Stimulated activated effector memory CD8-positive, alpha-beta T cell treated with anti-CD3 and anti-CD28 coated beads, Interleukin-12 subunit alpha, Interleukin-12 subunit beta, amount 100 ng/mL, for 72 hours (primary cell): Measurements from ENCODE around the gene EPHB1.

Experiments used
- ATAC-seq: fragments of 150-1000 bp; cut with Tn5 transposase; 2 replicates; pipeline ENCODE4 v1.10.0; 2021
- DNase-seq, 2 donors: peaks; one replicate each; pipeline ENCODE4 v3.0.0; 2021 to 2022; ENCODE audit warnings: low spot score in 2 of 2
- H3K27ac Mint-ChIP-seq: one replicate; pipeline ENCODE4 v1.8.0; 2022; ENCODE audit warnings: mild to moderate bottlenecking, mixed read lengths
- H3K36me3 Mint-ChIP-seq: one replicate; pipeline ENCODE4 v1.8.0; 2022; ENCODE audit warnings: mild to moderate bottlenecking, mixed read lengths
- H3K4me1 Mint-ChIP-seq: one replicate; pipeline ENCODE4 v1.8.0; 2022; ENCODE audit warnings: mixed read lengths
- H3K4me3 Mint-ChIP-seq: one replicate; pipeline ENCODE4 v1.8.0; 2022; ENCODE audit warnings: mild to moderate bottlenecking, mixed read lengths
- H3K9me3 Mint-ChIP-seq: one replicate; pipeline ENCODE4 v1.8.0; 2022; ENCODE audit warnings: mixed read lengths

The EPHB1 gene

DNA sequence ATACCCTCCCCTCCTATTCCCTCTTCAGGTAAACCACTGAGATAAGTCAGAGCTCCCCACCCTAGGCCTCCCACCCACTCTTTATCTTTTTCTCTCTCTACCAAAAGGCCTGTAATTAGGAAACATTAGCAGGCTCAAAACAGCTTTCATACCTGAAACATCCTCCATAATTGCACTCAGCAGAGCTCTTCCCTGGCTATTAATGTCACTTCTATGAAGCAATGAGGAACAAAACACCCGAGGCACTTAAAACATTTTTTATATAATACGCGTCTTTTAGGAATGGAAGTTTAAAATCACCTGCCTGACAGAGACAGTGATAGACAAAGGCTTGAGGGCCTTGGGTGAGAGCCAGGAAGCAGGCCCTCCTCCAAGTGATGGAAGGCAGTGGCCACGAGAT lies 138.9 kb downstream of the EPHB1 start:
- no peak overlapping the region for H3K4me3 Mint-ChIP-seq
- H3K9me3 Mint-ChIP-seq, result no peaks in the 10 kb centered on the region
- ATAC-seq, result no peak
- no peak overlapping the region for H3K27ac Mint-ChIP-seq
- no peak for DNase-seq
- no peaks in the 10 kb centered on the region for H3K4me1 Mint-ChIP-seq
- no peaks in the 10 kb centered on the region for H3K36me3 Mint-ChIP-seq

DNA sequence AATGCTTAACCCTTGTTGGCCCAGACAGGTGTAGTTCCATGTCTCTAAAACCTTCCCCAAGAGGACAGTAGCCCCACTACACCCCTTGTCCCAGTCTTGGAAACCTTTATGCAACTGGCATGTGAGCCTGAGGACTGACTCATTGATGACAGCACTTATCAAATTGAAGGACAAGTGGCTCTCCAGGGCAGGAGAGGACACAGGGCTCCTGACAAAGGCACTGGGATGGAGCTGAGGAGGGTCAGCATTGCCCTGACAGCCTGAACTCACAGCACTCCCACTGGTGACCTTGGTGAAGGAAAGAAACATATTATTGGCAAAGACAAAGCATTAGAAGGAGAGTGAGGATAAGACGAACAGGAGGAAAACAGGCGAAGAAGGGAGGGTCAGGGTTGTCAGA lies 139.9 kb downstream of the EPHB1 start:
- H3K4me1 Mint-ChIP-seq, result no peaks in the 10 kb centered on the region
- no peak overlapping the region for H3K4me3 Mint-ChIP-seq
- H3K9me3 Mint-ChIP-seq, result no peaks in the 10 kb centered on the region

DNA sequence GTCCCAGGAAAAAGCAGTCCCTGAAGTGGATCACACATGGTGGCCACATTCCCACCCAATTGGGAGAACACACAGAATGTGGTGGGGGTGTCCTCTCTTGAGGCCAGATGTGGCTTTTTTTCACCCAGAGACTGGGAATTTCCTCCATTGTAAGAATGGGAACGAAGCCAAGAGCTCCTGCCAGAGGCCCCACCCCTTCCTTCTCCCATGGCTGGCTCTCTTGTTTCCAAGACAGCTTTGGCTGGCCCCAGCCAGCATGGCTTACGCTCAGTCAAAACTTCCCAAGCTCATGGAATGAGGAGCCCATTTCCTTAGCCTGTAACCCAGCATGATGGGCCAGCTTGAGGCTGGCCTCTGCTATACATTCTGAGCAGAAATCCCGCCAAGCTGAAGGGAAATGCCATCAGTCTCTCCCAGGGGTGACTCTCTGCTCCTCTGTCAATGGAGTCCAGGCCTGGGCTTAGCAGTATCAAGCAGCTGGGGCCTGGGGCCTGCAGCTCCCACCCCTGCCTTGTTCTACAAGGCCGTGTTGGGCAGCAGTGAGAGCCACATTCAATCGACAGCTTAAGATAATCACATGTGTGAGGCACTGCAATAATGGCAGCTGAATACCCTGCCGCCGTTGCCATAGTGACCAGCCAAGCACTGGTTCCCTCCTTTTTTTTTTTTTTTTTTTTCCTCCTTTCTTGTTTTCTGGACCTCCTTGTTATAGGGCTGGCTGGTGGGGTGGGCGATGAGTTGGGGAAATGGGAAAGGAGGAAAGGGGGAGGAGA lies 142.4 kb downstream of the EPHB1 start:
- no peak overlapping the region for H3K27ac Mint-ChIP-seq

More for the DNA sequence above, 139.9 kb downstream of the EPHB1 start:
- Mint-ChIP-seq H3K27ac (no peak overlapping the region), H3K36me3 (no peaks in the 10 kb centered on the region)
- no peak for ATAC-seq
- no peak for DNase-seq

DNA sequence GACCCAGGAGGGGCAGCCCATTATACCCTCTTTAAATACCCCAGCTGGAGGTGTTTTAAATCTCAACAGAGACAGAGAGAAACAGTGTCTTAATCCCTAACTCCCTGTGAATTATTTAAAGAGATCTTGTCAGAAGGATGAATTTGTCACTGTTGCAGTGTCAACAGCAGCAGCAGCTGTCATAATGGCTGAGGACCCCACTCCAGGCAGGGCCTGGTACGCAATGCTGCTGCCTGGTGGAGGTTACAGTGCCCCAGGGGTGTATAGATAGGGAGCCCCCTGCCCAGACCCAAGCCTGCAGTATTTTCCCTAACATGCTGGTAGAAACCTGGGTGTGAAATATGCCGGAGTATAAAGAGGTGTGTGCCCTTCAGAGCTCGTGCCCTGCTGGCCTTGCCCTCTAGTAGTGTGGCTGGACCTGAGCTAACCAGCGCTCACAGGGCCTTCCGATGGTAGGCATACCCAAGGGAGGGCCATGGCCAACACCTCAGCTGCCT lies 143.0 kb downstream of the EPHB1 start:
- ATAC-seq (no peak), DNase-seq (no peak)
- H3K4me3 Mint-ChIP-seq, result no peak overlapping the region
- no peaks in the 10 kb centered on the region for H3K36me3 Mint-ChIP-seq
- H3K9me3 Mint-ChIP-seq, result peaks cover 7% of the 10 kb centered on the region
- no peak overlapping the region for H3K27ac Mint-ChIP-seq
- H3K4me1 Mint-ChIP-seq, result no peaks in the 10 kb centered on the region

More for the DNA sequence above, 142.4 kb downstream of the EPHB1 start:
- Mint-ChIP-seq H3K9me3 (peaks cover 7% of the 10 kb centered on the region), H3K4me3 (no peak overlapping the region), H3K4me1 (no peaks in the 10 kb centered on the region), H3K36me3 (no peaks in the 10 kb centered on the region)
- ATAC-seq, result no peak
- no peak for DNase-seq

DNA sequence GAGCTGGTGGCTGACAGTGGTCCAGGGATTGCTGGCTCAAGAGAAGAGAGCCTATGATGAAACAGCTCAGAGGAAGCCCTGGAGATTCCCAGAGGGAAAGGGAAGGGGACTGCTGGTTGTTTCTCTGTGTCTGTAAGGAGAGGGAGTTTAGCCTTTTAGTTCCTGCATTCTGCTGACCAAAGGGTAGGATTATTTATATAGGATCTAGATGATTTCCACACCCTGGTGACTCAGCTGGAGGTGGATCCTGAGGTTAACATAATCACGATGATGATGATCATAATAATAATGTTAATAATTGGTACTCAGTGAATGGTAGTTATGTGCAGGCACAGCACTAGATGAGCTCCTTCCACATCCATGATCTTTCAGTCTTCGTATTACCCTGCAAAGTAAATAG lies 144.9 kb downstream of the EPHB1 start:
- Mint-ChIP-seq H3K4me1 (no peaks in the 10 kb centered on the region), H3K27ac (no peak overlapping the region), H3K9me3 (peaks cover 7% of the 10 kb centered on the region), H3K4me3 (no peak overlapping the region), H3K36me3 (no peaks in the 10 kb centered on the region)
- DNase-seq (no peak), ATAC-seq (no peak)

DNA sequence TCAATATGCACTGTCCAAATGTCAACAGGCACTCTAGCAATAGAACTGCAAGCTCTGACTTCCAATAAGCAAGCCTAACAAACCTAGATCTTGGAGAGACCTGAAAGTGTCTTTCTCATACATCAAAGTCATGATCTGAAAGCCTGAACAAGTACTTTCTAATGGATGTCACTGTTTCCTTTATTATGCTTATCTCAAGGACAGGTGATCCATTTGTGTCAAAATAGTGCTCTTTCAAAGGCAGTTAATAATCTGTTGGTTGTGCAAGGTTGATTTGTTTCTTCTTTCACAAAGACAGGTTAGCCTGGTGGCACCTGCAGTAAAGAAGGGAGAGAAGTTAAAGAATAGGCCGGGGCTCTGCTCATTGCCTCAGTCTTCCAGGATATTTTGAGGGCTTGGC lies 146.8 kb downstream of the EPHB1 start:
- Mint-ChIP-seq H3K9me3 (peaks cover 13% of the 10 kb centered on the region), H3K27ac (no peak overlapping the region), H3K4me1 (no peaks in the 10 kb centered on the region), H3K36me3 (no peaks in the 10 kb centered on the region), H3K4me3 (no peak overlapping the region)
- ATAC-seq (no peak), DNase-seq (no peak)

DNA sequence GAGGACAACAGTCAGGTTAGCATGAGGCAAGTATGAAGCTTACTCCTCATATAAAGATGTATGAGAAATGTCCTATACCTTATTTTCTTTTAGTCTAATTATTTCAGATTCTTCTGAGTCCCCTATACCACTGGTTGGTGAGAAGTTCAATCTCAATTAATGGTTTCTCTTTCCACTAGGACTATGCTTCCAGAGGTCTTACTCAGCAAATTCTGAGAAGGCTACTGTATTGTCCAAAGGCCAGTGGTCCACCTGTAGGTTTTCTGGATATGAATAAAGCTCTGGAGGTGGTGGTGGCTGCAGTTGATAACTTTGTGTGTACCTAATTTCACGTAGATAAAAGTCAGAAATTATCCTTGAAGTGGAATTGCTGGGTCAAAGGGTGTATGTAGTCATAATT lies 149.4 kb downstream of the EPHB1 start:
- H3K36me3 Mint-ChIP-seq, result no peaks in the 10 kb centered on the region
- no peak overlapping the region for H3K4me3 Mint-ChIP-seq
- H3K4me1 Mint-ChIP-seq, result no peaks in the 10 kb centered on the region
- peaks cover 13% of the 10 kb centered on the region for H3K9me3 Mint-ChIP-seq
- ATAC-seq (no peak), DNase-seq (no peak)
- no peak overlapping the region for H3K27ac Mint-ChIP-seq

DNA sequence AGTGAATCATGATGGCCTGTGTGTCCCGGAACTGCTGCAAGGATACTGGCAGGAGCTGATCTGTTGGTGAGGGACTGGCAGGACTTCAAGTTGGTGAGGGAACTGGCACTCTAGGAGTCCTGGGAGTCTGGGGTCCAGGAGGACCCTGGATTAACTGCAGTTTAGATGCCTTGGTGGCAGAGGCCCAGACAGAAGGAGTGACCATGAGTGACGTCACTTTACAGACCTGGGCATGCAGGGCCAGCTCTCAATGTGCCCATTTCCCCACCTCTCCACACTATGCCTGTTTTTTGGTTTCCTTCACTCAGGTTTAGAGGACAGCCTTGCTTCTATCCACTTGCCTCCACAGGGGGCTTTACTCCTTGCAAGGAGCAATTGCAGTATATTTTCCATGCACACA lies 154.1 kb downstream of the EPHB1 start:
- no peak overlapping the region for H3K27ac Mint-ChIP-seq
- no peak for DNase-seq

DNA sequence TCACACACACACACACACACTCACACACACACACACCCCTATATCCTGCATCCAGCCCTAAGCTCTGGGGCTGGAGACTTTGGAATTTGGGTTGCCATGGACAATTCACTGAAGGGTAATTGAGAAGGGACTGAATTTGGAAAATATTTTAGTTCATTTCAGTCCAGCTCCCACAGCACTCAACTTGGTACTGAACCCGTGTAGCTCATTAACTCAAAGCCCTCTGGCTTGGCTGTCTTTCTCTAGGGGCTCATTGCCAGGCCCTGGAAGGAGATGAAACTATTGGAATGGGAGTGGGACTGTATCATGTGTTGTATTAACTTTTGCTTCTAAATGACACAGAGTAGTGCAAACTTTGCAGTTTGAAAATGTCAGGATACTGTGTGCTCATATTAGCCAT lies 157.3 kb downstream of the EPHB1 start:
- Mint-ChIP-seq H3K9me3 (no peaks in the 10 kb centered on the region), H3K4me1 (no peaks in the 10 kb centered on the region), H3K4me3 (no peak overlapping the region), H3K36me3 (no peaks in the 10 kb centered on the region), H3K27ac (no peak overlapping the region)
- DNase-seq (no peak), ATAC-seq (no peak)

More for the DNA sequence above, 154.1 kb downstream of the EPHB1 start:
- H3K36me3 Mint-ChIP-seq, result no peaks in the 10 kb centered on the region
- H3K9me3 Mint-ChIP-seq, result peaks cover 7% of the 10 kb centered on the region
- H3K4me3 Mint-ChIP-seq, result no peak overlapping the region
- no peak for ATAC-seq
- no peaks in the 10 kb centered on the region for H3K4me1 Mint-ChIP-seq

DNA sequence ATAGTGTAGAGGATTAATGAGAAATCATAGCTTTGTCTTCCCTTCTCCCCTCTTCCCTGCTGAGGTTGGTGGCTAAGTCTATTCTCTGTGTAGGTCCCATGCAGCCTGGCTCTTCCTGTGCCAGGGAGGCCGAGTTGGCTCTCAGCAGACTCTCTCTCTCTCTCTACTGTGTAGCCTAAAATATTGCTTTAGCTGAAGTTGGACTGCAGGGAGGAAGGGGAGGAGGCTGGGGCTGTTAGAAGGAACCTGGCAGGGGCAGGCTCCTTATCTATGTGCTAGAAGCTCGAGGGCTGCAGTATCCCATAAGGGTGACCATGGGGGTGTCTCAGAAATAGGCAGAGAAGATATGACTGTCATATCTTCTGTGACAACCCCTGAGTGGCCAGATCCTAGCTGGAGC lies 160.8 kb downstream of the EPHB1 start:
- DNase-seq (no peak), ATAC-seq (no peak)
- no peaks in the 10 kb centered on the region for H3K36me3 Mint-ChIP-seq
- H3K4me1 Mint-ChIP-seq, result no peaks in the 10 kb centered on the region
- H3K4me3 Mint-ChIP-seq, result no peak overlapping the region
- no peak overlapping the region for H3K27ac Mint-ChIP-seq
- H3K9me3 Mint-ChIP-seq, result no peaks in the 10 kb centered on the region

DNA sequence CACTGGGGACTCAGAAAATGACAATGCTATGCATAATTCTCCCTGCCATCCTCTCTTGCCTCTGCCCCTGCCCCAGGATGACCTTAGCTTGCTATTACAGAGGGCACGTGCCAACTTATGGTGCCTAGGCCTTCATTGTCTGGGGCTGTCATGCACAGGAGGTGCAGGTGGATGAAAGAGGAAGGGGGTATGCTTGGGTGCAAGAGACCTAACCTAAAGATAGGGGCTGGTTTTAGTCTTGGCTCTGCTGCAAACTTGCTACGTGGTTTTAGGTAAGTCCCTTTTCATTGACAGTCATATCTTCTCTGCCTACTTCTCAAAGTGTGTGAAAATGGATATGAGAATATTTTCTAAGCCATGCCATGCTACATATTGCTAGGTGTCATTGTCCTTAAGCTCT lies 161.3 kb downstream of the EPHB1 start:
- Mint-ChIP-seq H3K36me3 (no peaks in the 10 kb centered on the region), H3K9me3 (no peaks in the 10 kb centered on the region), H3K27ac (no peak overlapping the region), H3K4me3 (no peak overlapping the region), H3K4me1 (no peaks in the 10 kb centered on the region)
- no peak for DNase-seq
- ATAC-seq, result no peak

DNA sequence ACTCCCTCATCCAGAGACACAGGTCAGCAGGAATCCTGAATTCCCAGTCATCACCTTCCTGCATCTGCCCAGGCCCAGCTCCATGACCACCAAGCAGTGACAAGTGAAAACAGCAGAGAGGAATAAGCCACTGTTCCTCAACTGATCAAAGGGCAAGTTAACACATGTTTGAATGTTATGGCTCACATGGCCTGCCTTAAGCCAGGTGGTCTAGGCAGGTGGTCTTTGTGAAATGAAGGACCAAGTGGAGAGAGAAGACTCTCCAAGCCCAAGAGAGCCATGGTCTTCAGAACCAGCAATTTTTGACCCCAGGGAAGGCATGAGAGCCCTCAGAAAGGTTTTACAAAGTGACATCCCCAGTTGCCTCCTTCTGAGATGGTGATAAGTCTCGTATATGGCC lies 161.8 kb downstream of the EPHB1 start:
- Mint-ChIP-seq H3K9me3 (no peaks in the 10 kb centered on the region), H3K4me1 (no peaks in the 10 kb centered on the region), H3K36me3 (no peaks in the 10 kb centered on the region), H3K27ac (no peak overlapping the region), H3K4me3 (no peak overlapping the region)
- ATAC-seq (no peak), DNase-seq (no peak)

DNA sequence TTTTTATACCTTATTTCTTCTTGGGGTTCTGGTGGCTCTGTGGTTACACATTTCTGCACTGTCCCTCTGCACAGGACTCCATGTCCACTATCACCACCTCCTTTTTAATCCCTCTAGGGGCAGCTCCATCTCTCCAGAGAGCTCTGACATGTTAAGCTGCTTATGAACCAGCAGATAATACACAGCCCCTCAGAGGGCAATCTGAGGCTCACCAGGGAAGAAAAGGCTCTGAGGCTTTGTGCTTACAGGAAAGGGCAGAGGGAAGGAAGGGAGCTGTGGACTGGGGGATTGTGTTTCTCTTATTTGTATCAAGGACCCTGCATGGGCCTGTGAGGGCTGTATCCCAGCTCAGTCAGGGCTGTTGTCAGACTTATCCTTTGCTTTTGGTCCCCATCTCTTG lies 164.5 kb downstream of the EPHB1 start:
- H3K4me3 Mint-ChIP-seq, result no peak overlapping the region
- ATAC-seq, result no peak
- no peaks in the 10 kb centered on the region for H3K9me3 Mint-ChIP-seq
- H3K36me3 Mint-ChIP-seq, result no peaks in the 10 kb centered on the region
- H3K4me1 Mint-ChIP-seq, result no peaks in the 10 kb centered on the region
- DNase-seq, result no peak
- H3K27ac Mint-ChIP-seq, result no peak overlapping the region

DNA sequence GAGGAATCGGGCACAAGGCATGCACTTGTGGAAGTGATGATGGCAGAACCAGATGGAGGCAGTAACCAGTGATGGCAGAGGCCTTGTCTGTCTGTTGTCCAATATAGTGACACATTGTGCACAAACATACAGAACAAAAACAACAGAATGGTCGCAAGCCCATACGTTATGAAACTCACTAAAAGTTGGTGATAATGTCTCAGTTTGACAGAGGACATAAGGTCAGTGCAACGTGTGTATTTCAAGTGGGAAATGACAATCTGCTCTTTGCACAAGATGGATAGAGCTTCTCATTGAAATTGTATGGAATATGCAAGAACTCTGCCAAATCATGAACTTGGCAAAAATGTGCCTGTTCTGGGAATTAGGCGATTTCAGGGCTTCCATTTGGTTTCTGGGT lies 169.2 kb downstream of the EPHB1 start:
- DNase-seq (no peak), ATAC-seq (no peak)
- Mint-ChIP-seq H3K4me3 (no peak overlapping the region), H3K4me1 (no peaks in the 10 kb centered on the region), H3K36me3 (no peaks in the 10 kb centered on the region), H3K27ac (no peak overlapping the region), H3K9me3 (peaks cover 2% of the 10 kb centered on the region)

DNA sequence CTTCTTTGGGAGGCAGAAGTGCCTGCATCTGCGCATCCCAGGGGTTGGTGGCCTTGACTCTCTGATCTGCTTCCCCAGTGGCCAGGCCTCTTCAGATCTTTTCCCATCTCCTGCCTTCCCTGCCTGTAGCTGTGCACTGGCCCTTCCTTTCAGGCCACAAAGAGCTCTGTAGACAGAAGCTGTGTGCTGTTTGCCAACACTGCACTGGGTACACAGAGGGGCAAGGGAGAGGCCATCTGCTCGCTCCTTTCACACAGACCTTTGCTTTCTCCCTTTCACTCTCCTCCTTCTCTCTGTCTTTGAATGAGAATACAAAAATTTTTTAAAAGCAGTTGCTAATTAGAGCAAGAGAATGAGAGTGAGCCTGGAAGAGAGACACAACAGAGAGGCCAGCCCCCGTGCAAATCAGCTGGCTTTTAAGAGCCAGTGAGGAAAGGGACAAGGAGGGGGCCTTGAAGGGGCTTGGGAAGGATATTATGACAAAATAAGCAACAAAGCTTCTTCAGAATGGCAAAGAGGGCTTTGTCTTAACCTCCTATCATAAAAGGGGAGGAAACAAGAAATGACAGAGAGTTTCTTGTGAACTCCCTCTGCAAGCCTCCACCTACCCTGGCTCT lies 170.9 kb downstream of the EPHB1 start:
- H3K4me1 Mint-ChIP-seq, result no peaks in the 10 kb centered on the region
- H3K9me3 Mint-ChIP-seq, result peaks cover 3% of the 10 kb centered on the region
- H3K4me3 Mint-ChIP-seq, result no peak overlapping the region
- H3K36me3 Mint-ChIP-seq, result no peaks in the 10 kb centered on the region
- ATAC-seq (no peak), DNase-seq (no peak)
- no peak overlapping the region for H3K27ac Mint-ChIP-seq

DNA sequence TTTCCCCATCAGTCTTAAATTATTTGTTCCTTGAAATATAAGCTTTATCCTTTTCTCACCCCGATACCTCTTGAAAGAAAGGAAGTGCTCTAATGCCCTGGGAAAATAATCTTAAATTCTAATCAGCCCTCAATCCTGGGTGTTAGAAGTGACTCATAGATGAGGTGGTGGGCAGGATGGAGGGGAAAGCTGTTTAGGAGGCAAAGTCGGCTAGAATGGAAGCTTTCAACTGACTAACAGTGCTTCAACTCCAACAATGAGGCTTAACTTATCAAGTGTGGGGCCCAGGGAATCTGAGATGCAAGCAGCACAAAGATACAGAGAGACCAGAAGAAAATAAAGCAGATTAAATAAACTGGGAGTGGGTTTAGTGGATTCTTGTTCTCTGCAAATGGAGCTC lies 175.8 kb downstream of the EPHB1 start:
- DNase-seq (no peak), ATAC-seq (no peak)
- H3K9me3 Mint-ChIP-seq, result peaks cover 3% of the 10 kb centered on the region
- H3K36me3 Mint-ChIP-seq, result no peaks in the 10 kb centered on the region
- no peaks in the 10 kb centered on the region for H3K4me1 Mint-ChIP-seq
- H3K4me3 Mint-ChIP-seq, result no peak overlapping the region
- no peak overlapping the region for H3K27ac Mint-ChIP-seq
